ENCODE data around the gene ZC3H14.
"Not testable (repeated sequence)": the region's sequence is repeated elsewhere in the genome, so short reads cannot be mapped to it uniquely, and the experiment has no call there.

The ZC3H14 gene

DNA sequence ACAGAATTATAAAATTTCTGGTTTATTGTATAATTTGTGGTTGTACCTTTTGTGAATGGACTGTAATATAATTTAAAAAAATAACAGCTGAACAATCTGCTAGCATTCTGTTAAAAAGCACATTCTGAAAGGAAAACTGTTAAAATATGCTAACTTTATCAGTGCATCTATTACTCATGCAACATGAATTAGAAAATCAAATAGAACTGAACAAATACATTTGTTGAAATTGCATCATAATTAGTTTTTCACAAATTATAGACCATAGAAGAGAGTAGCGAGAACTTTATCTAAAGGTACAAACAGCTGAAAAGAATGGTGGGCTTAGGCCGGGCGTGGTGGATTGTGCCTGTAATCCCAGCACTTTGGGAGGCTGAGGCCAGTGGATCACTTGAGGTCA, 41.0 kb upstream of the ZC3H14 start:
- in situ Hi-C loops (cut with HindIII; ENCODE audit: low sequenced_read_pairs) = no loop called here
- no peak overlapping the region for H3K4me3 ChIP-seq (ENCODE audit: low read depth, low read length)
- DNase-seq (ENCODE audit: low read depth) = no peak
- TF ChIP-seq, protein P1, sequence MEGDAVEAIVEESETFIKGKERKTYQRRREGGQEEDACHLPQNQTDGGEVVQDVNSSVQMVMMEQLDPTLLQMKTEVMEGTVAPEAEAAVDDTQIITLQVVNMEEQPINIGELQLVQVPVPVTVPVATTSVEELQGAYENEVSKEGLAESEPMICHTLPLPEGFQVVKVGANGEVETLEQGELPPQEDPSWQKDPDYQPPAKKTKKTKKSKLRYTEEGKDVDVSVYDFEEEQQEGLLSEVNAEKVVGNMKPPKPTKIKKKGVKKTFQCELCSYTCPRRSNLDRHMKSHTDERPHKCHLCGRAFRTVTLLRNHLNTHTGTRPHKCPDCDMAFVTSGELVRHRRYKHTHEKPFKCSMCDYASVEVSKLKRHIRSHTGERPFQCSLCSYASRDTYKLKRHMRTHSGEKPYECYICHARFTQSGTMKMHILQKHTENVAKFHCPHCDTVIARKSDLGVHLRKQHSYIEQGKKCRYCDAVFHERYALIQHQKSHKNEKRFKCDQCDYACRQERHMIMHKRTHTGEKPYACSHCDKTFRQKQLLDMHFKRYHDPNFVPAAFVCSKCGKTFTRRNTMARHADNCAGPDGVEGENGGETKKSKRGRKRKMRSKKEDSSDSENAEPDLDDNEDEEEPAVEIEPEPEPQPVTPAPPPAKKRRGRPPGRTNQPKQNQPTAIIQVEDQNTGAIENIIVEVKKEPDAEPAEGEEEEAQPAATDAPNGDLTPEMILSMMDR (IDR thresholded peaks at IDR 0.05; ENCODE audit: low read depth, low read length, missing control alignments) = no peak

DNA sequence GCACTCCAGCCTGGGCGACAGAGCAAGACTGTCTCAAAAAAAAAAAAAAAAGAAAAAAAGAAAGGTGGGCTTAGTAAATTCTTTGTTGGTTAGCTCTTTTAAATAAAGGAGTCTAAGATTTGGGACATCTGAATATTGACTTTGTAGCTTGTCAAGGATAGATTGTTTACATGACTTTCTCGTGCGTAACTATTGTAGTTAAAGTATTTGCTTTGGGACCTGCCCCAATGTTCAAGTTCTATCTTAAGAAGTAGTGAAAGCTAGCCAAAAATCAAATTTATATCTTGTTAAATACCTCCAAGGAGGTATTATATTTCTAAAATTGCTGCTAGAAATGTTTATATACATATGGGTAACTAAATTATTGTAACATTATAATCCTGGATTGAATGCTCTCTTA, 40.4 kb upstream of the ZC3H14 start:
- TF ChIP-seq, protein P1 (IDR thresholded peaks at IDR 0.05; ENCODE audit: low read depth, low read length, missing control alignments) = no peak
- H3K4me3 ChIP-seq (ENCODE audit: low read depth, low read length) = no peak overlapping the region
- in situ Hi-C loops (cut with HindIII; ENCODE audit: low sequenced_read_pairs) = no loop called here
- DNase-seq (ENCODE audit: low read depth) = no peak

DNA sequence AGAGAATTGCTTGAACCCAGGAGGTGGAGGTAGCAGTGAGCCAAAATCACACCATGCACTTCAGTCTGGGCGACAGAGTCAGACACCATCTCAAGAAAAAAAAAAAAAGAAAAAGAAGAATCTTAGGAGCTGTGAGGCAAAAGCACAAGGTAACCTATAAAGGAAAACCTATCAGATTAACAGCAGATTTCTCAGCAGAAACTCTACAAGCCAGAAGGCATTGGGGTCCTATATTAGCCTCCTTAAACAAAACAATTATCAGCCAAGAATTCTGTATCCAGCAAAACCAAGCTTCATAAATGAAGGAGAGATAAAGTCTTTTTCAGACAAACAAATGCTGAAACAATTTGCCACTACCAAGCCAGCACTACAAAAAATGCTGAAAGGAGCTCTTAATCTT, 32.9 kb upstream of the ZC3H14 start:
- in situ Hi-C loops (cut with HindIII; ENCODE audit: low sequenced_read_pairs) = not testable (repeated sequence)

DNA sequence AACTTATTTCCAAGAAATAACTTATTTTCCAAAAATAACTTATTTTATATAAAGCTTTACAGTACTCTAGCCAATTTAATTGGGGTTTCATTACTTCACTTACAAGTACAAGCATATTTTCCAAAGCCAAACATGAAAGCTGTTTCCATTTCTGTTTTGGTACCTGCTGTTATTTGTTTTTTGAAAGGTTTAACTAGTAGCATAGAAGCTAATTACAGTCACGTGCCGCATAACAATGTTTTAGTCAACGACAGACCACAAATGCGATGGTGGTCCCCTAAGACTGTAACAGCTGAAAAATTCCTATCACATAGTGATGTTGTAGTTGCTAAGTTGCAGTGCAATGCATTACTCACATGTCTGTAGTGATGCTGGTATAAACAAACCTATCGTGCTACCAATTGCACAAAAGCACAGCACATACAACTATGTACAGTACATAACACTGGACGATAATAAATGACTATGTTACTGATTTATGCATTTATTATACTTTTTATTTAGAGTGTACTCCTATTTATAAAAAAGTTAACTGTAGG, 29.7 kb upstream of the ZC3H14 start:
- no peak for DNase-seq (ENCODE audit: low read depth)
- TF ChIP-seq, protein P1 (IDR thresholded peaks at IDR 0.05; ENCODE audit: low read depth, low read length, missing control alignments) = no peak
- H3K4me3 ChIP-seq (ENCODE audit: low read depth, low read length) = no peak overlapping the region
- in situ Hi-C loops (cut with HindIII; ENCODE audit: low sequenced_read_pairs) = no loop called here

More for the DNA sequence above, 32.9 kb upstream of the ZC3H14 start:
- not testable (repeated sequence) for DNase-seq (ENCODE audit: low read depth); H3K4me3 ChIP-seq (ENCODE audit: low read depth, low read length)

DNA sequence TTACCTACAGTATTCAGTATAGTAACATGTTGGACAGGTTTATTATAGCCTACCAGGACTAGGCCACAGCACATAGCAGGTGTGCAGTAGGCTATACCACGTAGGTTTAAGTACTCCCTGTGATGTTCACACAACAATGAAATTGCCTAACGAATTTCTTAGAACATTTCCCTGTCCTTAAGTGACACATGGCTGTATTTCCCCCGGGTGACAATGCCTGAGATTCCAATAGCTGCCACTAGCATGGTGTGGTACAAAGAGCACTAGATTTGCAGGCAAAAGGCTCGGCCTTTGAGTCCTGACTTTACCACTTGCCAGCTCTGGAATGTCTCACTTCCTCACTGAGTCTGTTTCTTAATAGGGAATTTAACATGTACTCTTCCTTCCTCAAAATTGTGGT, 27.7 kb upstream of the ZC3H14 start:
- no peak for DNase-seq (ENCODE audit: low read depth)
- H3K4me3 ChIP-seq (ENCODE audit: low read depth, low read length) = no peak overlapping the region
- TF ChIP-seq, protein P1 (IDR thresholded peaks at IDR 0.05; ENCODE audit: low read depth, low read length, missing control alignments) = no peak
- in situ Hi-C loops (cut with HindIII; ENCODE audit: low sequenced_read_pairs) = no loop called here

DNA sequence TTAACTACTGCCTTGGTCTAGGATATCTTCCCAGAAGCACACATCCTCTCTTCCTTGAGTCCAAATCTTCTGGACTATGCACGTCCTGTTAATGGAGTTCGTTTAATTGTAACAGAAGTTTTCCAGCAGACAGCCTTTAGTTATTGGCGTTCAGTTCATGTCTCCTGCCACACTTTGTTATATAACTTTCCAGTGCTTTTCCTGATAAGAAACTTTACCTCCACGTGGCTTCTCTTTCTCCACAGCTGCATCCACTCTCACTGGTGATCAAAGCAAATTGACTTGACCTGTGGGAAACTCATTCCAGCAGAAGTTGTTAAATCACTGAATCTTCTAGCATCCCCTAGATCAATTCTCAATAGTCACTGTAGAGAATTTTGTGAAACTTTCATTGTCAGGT, 27.0 kb upstream of the ZC3H14 start:
- DNase-seq (ENCODE audit: low read depth) = no peak
- TF ChIP-seq, protein P1 (IDR thresholded peaks at IDR 0.05; ENCODE audit: low read depth, low read length, missing control alignments) = no peak
- H3K4me3 ChIP-seq (ENCODE audit: low read depth, low read length) = no peak overlapping the region
- in situ Hi-C loops (cut with HindIII; ENCODE audit: low sequenced_read_pairs) = no loop called here

DNA sequence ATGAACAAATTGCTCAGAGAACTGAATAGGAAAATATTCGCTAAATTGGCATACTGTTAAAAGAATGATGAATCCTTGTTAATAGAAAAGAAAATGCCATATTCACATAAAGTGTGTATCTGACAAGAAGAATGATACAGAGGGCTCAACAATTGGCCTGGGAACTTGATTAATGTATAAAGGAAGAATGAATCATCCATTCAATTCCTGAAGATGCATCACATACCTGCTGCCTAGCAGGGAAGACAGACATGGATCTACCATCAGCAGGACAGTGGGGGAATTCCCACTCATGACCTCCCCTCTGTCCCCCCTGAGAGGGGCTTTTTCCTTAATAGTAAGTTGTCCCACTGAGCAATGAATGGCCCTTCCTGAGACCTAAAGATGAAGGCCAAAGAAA, 21.5 kb upstream of the ZC3H14 start:
- no peak for DNase-seq (ENCODE audit: low read depth)
- H3K4me3 ChIP-seq (ENCODE audit: low read depth, low read length) = no peak overlapping the region
- TF ChIP-seq, protein P1 (IDR thresholded peaks at IDR 0.05; ENCODE audit: low read depth, low read length, missing control alignments) = no peak
- in situ Hi-C loops (cut with HindIII; ENCODE audit: low sequenced_read_pairs) = no loop called here
